ENCODE data around the gene USH2A.

- TF ChIP-seq CTCF (IDR thresholded peaks at IDR 0.05; ENCODE audit: low read length) (no peak), EZH2phosphoT487 (IDR thresholded peaks at IDR 0.05; ENCODE audit: low read length) (no peak), EZH2 (optimal IDR thresholded peaks at IDR 0.05; ENCODE audit: low read depth, low read length) (no peak)
Observed at GRCh38 chr1:215857317-215857716, 565.9 kb downstream of the USH2A start.
